Left ventricle myocardium inferior (tissue), 1 donor: Measurements from ENCODE around the gene IL12A. TPM values are rescaled to one million over a fixed set of nuclear protein-coding genes. Genes with fewer than 3 reads are reported as not detected.

ENCODE experiments used
- DNase-seq: peaks from one replicate; pipeline ENCODE4 v3.0.0-alpha.2; 2020
- H3K27ac ChIP-seq: fragments of 200-600 bp; replicated peaks from 2 replicates; pipeline ENCODE4 v1.8.0; 2021
- H3K27me3 ChIP-seq: fragments of 200-600 bp; 2 replicates; pipeline ENCODE4 v1.8.0; 2021; ENCODE audit warnings: low read depth
- H3K36me3 ChIP-seq: fragments of 200-600 bp; 2 replicates; pipeline ENCODE4 v1.8.0; 2021
- H3K4me1 ChIP-seq: fragments of 200-600 bp; 2 replicates; pipeline ENCODE4 v1.8.0; 2021
- H3K4me3 ChIP-seq: fragments of 200-600 bp; 2 replicates; pipeline ENCODE4 v1.8.0; 2021; ENCODE audit warnings: mild to moderate bottlenecking, moderate library complexity
- H3K9me3 ChIP-seq: fragments of 200-600 bp; replicated peaks from 2 replicates; pipeline ENCODE4 v1.8.0; 2021
- intact Hi-C: fragments of 100-400 bp; cut with micrococcal nuclease; formaldehyde crosslinking; loops from one replicate; pipeline ENCODE4 v1.11.0; 2022
- total RNA-seq: library from RNA; stranded (reverse); fragmentation: NEBNext Ultra II Directional; extraction: Animal tissue kit (Norgen Biotek cat#: 25700); gene quantifications from one replicate; pipeline ENCODE4 v1.2.1, GENCODE V29; 2021
- TF ChIP-seq, protein P1 (sequence below): fragments of 200-600 bp; IDR thresholded peaks from 2 replicates; pipeline ENCODE4 v1.8.0; 2021; ENCODE audit warnings: antibody characterized with exemption, mild to moderate bottlenecking, borderline replicate concordance
- donor health status: DM: no; HTN: yes; CAD: no; lungs with severe emphysema.

The IL12A gene
- total RNA-seq, 1 donor from 2014 or later: 0.60 TPM

DNA sequence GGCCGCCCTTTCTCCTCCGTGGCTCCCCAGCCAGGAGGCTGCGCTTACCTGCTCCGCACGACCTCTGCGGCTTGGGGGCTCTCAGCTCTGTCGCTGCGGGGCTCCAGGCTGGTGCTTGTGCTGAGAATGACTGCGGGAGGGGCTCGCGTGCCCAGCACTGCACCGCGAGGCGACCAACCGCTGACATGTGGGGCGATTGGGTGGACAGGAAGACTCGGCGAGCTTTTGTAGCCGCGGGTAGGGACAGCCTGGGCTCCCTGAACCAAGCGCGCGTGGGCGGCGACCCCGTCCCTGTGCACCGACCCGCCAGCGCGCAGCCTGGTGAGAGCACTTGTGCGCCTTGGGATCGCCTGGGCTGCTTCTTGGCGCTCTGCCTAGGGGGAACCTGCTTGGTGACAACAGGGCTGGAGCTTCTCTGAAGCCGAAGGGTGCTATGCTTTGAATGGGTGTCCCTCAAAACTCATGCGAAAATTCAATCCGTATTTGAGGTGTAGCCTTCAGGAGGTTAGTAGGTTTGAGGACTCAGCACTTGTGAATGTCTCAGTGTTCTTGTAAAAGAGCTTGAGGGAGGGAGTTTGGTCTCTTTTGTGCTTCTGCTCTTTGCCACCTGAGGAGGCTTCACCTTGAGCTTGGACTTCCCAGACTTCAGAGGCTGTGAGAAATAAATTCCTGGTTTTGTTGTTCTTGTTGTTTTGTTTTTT is 50.4 kb downstream of the IL12A start:
- Histone ChIP-seq H3K27ac (no peak overlapping the region), H3K36me3 (no peaks in the 10 kb centered on the region), H3K27me3 (peaks cover 54% of the 10 kb centered on the region), H3K4me3 (peak overlapping the region; percentile 53), H3K4me1 (peaks cover 8% of the 10 kb centered on the region), H3K9me3 (peaks cover 14% of the 10 kb centered on the region)
- TF ChIP-seq, protein P1, sequence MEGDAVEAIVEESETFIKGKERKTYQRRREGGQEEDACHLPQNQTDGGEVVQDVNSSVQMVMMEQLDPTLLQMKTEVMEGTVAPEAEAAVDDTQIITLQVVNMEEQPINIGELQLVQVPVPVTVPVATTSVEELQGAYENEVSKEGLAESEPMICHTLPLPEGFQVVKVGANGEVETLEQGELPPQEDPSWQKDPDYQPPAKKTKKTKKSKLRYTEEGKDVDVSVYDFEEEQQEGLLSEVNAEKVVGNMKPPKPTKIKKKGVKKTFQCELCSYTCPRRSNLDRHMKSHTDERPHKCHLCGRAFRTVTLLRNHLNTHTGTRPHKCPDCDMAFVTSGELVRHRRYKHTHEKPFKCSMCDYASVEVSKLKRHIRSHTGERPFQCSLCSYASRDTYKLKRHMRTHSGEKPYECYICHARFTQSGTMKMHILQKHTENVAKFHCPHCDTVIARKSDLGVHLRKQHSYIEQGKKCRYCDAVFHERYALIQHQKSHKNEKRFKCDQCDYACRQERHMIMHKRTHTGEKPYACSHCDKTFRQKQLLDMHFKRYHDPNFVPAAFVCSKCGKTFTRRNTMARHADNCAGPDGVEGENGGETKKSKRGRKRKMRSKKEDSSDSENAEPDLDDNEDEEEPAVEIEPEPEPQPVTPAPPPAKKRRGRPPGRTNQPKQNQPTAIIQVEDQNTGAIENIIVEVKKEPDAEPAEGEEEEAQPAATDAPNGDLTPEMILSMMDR: no peak
- intact Hi-C loops: no loop called here
- no peak for DNase-seq

- no peaks in the 10 kb centered on the region for H3K36me3 ChIP-seq
- intact Hi-C loops: no loop called here
- peaks cover 8% of the 10 kb centered on the region for H3K4me1 ChIP-seq
- TF ChIP-seq, protein P1: no peak
- no peak overlapping the region for H3K27ac ChIP-seq
- no peak overlapping the region for H3K4me3 ChIP-seq
- H3K27me3 ChIP-seq: peaks cover 54% of the 10 kb centered on the region
- no peak for DNase-seq
- peaks cover 14% of the 10 kb centered on the region for H3K9me3 ChIP-seq
Observed at GRCh38 chr3:160040181-160040580, 51.5 kb downstream of the IL12A start.

DNA sequence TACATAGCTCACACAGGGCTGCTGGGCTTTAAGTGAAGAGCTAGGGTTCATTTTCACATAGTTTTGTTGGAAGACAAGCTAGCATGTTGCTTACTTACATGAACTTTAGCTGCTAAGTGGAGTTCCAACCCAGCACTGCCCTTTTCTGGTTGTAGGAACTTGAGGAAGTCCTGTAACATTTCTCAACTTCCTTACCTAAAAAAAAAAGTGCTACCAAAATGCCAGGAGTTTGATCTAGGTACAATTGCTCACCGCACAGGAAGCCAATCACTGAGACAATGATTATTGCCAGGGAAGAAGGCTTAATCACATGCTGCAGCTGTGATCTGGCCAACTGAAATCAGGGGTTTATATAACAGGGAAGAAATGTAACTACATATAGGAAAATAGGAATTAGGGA is 52.8 kb downstream of the IL12A start:
- no peak overlapping the region for H3K27ac ChIP-seq
- intact Hi-C loops: no loop called here
- H3K27me3 ChIP-seq: peaks cover 47% of the 10 kb centered on the region
- H3K4me1 ChIP-seq: peaks cover 8% of the 10 kb centered on the region
- no peak for DNase-seq
- TF ChIP-seq, protein P1: no peak
- peaks cover 14% of the 10 kb centered on the region for H3K9me3 ChIP-seq
- H3K36me3 ChIP-seq: no peaks in the 10 kb centered on the region
- H3K4me3 ChIP-seq: no peak overlapping the region

- Histone ChIP-seq H3K9me3 (peaks cover 14% of the 10 kb centered on the region), H3K27me3 (peaks cover 20% of the 10 kb centered on the region), H3K4me1 (peaks cover 1% of the 10 kb centered on the region), H3K27ac (no peak overlapping the region), H3K4me3 (no peak overlapping the region), H3K36me3 (no peaks in the 10 kb centered on the region)
- intact Hi-C loops: no loop called here
- no peak for DNase-seq
- TF ChIP-seq, protein P1: no peak
Observed at GRCh38 chr3:160044121-160044520, 55.5 kb downstream of the IL12A start.

Other genes with a start within 250 kb of the IL12A start
- gene SCHIP1, start 149.0 kb upstream of the IL12A start, total RNA-seq: 62.6 TPM
- gene C3orf80, start 236.6 kb downstream of the IL12A start, total RNA-seq: 0.14 TPM